GM12878 (cell line): ENCODE data around the gene EXD3. TPM values are rescaled to one million over a fixed set of nuclear protein-coding genes. Genes with fewer than 3 reads are reported as not detected.

Source experiments
- ATAC-seq: fragments of 200-7000 bp; cut with Tn5 transposase; 3 replicates; pipeline ENCODE4 v1.9.1; 2020; ENCODE audit warnings: mild to moderate bottlenecking, moderate library complexity
- BruUV-seq: library from RNA; stranded (reverse); fragments of 400-500 nt; replicated peaks from 2 replicates; lab custom pipeline; 2021; lab: Mats Ljungman, UMichigan
- CTCF ChIA-PET: fragments of 300-600 bp; sonication (Branson Sonifier 250); formaldehyde crosslinking; extraction: SDS; loops from one replicate; lab custom pipeline; 2021; ENCODE audit warnings: inconsistent platforms; lab: Yijun Ruan, JAX
- POLR2A ChIA-PET: fragments of 350-600 bp; formaldehyde crosslinking; extraction: SDS; loops from one replicate; lab custom pipeline; 2021; ENCODE audit warnings: inconsistent platforms; lab: Charles Lee
- RAD21 ChIA-PET: fragments of 300-600 bp; sonication (Branson Sonifier 250); formaldehyde crosslinking; loops from one replicate; lab custom pipeline; 2023; ENCODE audit warnings: antibody characterized with exemption; ENCODE audit not compliant: unreplicated experiment; lab: Charles Lee
- SMC1A ChIA-PET: fragments of 300-600 bp; sonication (Branson Sonifier 250); formaldehyde crosslinking; loops from one replicate; lab custom pipeline; 2023; ENCODE audit not compliant: unreplicated experiment, uncharacterized antibody; lab: Charles Lee
- DNase-seq: peaks from one replicate; pipeline ENCODE4 v3.0.0-alpha.2; 2011; ENCODE audit warnings: low read depth, low spot score
- FAIRE-seq: peaks from 3 replicates; lab custom pipeline; 2011; peaks lifted over from hg19 to GRCh38; lab: Jason Lieb, UNC
- H2AFZ ChIP-seq: 2 replicates; pipeline ENCODE4 v1.6.0; 2011; ENCODE audit warnings: low read depth, low read length, control low read depth; ENCODE audit not compliant: control insufficient read depth
- H3K27ac ChIP-seq: 2 replicates; pipeline ENCODE4 v1.5.1; 2011; ENCODE audit warnings: control low read depth; ENCODE audit not compliant: control insufficient read depth, insufficient read depth
- H3K27me3 ChIP-seq, 2 experiments: replicated peaks in 1 of 2; 2 replicates each; pipeline versions ENCODE4 v1.6.0 to v1.6.1; 2011; ENCODE audit warnings: low read length in 1 of 2; ENCODE audit not compliant: control insufficient read depth in 2 of 2, insufficient read depth in 2 of 2
- H3K36me3 ChIP-seq, 2 experiments: 2 replicates each; pipeline ENCODE4 v1.5.1; 2011; ENCODE audit warnings: low read length in 1 of 2; ENCODE audit not compliant: control insufficient read depth in 2 of 2, insufficient read depth in 2 of 2
- H3K4me1 ChIP-seq: 2 replicates; pipeline ENCODE4 v1.6.1; 2011; ENCODE audit warnings: mild to moderate bottlenecking, low read length, moderate library complexity, mixed read lengths; ENCODE audit not compliant: control insufficient read depth, insufficient read depth
- H3K4me2 ChIP-seq: 2 replicates; pipeline ENCODE4 v1.6.0; 2011; ENCODE audit warnings: control low read depth; ENCODE audit not compliant: control insufficient read depth, insufficient read depth
- H3K4me3 ChIP-seq: fragments of 200-600 bp; sonication (generic); 2 replicates; pipeline ENCODE4 v1.5.1; 2016
- H3K79me2 ChIP-seq: 2 replicates; pipeline ENCODE4 v1.6.0; 2011; ENCODE audit warnings: low read length; ENCODE audit not compliant: control insufficient read depth, insufficient read depth
- H3K9ac ChIP-seq: 2 replicates; pipeline ENCODE4 v1.8.0; 2011; ENCODE audit warnings: low read length, control low read depth, mixed read lengths; ENCODE audit not compliant: control insufficient read depth, insufficient read depth
- H3K9me3 ChIP-seq: replicated peaks from 3 replicates; pipeline ENCODE4 v1.5.1; 2011; ENCODE audit warnings: mild to moderate bottlenecking, low read length; ENCODE audit not compliant: control insufficient read depth, insufficient read depth
- H4K20me1 ChIP-seq: 2 replicates; pipeline ENCODE4 v1.6.0; 2011; ENCODE audit not compliant: control insufficient read depth, insufficient read depth
- ATF7 ChIP-seq: fragments of 450-650 bp; IDR thresholded peaks from 2 replicates; pipeline ENCODE4 v1.6.1; 2016; ENCODE audit warnings: low read depth, mild to moderate bottlenecking
- DPF2 ChIP-seq: fragments of 450-650 bp; IDR thresholded peaks from 2 replicates; pipeline ENCODE4 v1.6.1; 2017; ENCODE audit warnings: mild to moderate bottlenecking
- E4F1 ChIP-seq: fragments of 450-650 bp; IDR thresholded peaks from 2 replicates; pipeline ENCODE4 v1.6.1; 2018; ENCODE audit warnings: borderline replicate concordance, mild to moderate bottlenecking; ENCODE audit not compliant: partially characterized antibody
- ELK1 ChIP-seq: IDR thresholded peaks from 2 replicates; pipeline ENCODE4 v1.6.1; 2012; ENCODE audit warnings: low read depth, low read length, improper control_type of control experiment
- PBX3 ChIP-seq: IDR thresholded peaks from 2 replicates; pipeline ENCODE4 v1.6.1; 2011; ENCODE audit warnings: mild to moderate bottlenecking, low read depth, low read length, moderate library complexity; ENCODE audit not compliant: insufficient replicate concordance
- POU2F2 ChIP-seq: IDR thresholded peaks from 3 replicates; pipeline ENCODE4 v1.6.1; 2011; ENCODE audit warnings: low read depth, mild to moderate bottlenecking, low read length, borderline replicate concordance
- REST ChIP-seq: IDR thresholded peaks from 2 replicates; pipeline ENCODE4 v1.6.1; 2012; ENCODE audit warnings: mild to moderate bottlenecking, low read depth, low read length
- ZBTB11 ChIP-seq: fragments of 450-650 bp; formaldehyde crosslinking; IDR thresholded peaks from 2 replicates; pipeline ENCODE4 v1.5.0; 2022; ENCODE audit warnings: mild to moderate bottlenecking, missing genetic modification characterization
- ZZZ3 ChIP-seq: IDR thresholded peaks from 2 replicates; pipeline ENCODE4 v1.6.1; 2011; ENCODE audit warnings: low read depth; ENCODE audit not compliant: control insufficient read depth, insufficient read length
- WGBS: methylation state at CpG from one replicate; pipeline ENCODE4 v1.1.6; 2016; ENCODE audit warnings: low lambda C conversion rate; ENCODE audit not compliant: insufficient replicate concordance, insufficient coverage; ENCODE audit errors: missing lambda C conversion rate; 5-methylcytosine and 5-hydroxymethylcytosine counted together
- in situ Hi-C: fragments of 300-500 bp; cut with MboI; formaldehyde crosslinking; loops from 9 replicates; pipeline ENCODE4 v1.14.3; 2018; ENCODE audit warnings: mixed read lengths
- intact Hi-C: fragments of 100-400 bp; cut with micrococcal nuclease; formaldehyde crosslinking; loops from one replicate; pipeline ENCODE4 v1.14.2; 2022; ENCODE audit not compliant: unreplicated experiment
- polyA plus RNA-seq, 11 experiments: library from polyadenylated mRNA; depleted of rRNA in 4 of 11; unstranded in 6 of 11; stranded (reverse) in 5 of 11; fragments of >200 nt; fragmentation: Nextera tagmentation in 4 of 11; fragmentation: Illumina TruSeq in 1 of 11; extraction: Ambion mirVana in 4 of 11; extraction: Trizol in 1 of 11; gene quantifications; 1 replicate in 1 of 11; 2 replicates in 10 of 11; pipeline versions ENCODE4 v1.2.1 to v1.2.3, GENCODE V29; 2011 to 2016; ENCODE audit warnings: inconsistent platforms in 2 of 11, missing spikeins in 2 of 11, low read depth in 1 of 11
- total RNA-seq, 4 experiments: library from RNA; depleted of rRNA in 3 of 4; stranded (reverse); fragments of >200 nt in 3 of 4; fragmentation: Illumina TruSeq in 1 of 4; extraction: Trizol in 1 of 4; gene quantifications; 2 replicates each; pipeline versions ENCODE4 v1.2.1 to v1.2.3, GENCODE V29; 2013 to 2021

EXD3 gene
- total and polyA plus RNA-seq, 10 of the 15 experiments (the other 5 are each of a cell fraction or from before 2014, with no cell fraction given) = 0.21 to 7.1 (median 3.6) TPM

GRCh38 chr9:137317718-137318511 is 105.0 kb downstream of the EXD3 start:
- H3K79me2 ChIP-seq = no peaks in the 10 kb centered on the region
- no peak overlapping the region for H3K27ac ChIP-seq
- no peak overlapping the region for H3K4me3 ChIP-seq
- no peak for ATAC-seq
- FAIRE-seq = no peak
- 49% methylated on average over 21 of the region's 24 CpGs for WGBS
- ChIA-PET POLR2A (interaction anchor here (0.5 to 2.2 kb wide), 2 partner anchors 16 to 234 kb away, joined by 8 to 19 read pairs; partner anchors contain the start of genes MRPL41 and NRARP), RAD21 (interaction anchor here (3.5 kb wide), 1 partner anchor 16 kb away, joined by 20 read pairs; the partner anchor contains the start of gene NRARP), SMC1A (interaction anchor here (0.6 kb wide), 1 partner anchor 17 kb away, joined by 3 read pairs; no protein-coding TSS in a partner anchor), CTCF (interaction anchor here (1.3 kb wide), 1 partner anchor 16 kb away, joined by 3 read pairs; the partner anchor contains the start of gene NRARP)
- no peak for DNase-seq
- H2AFZ ChIP-seq = no peak overlapping the region
- no peak overlapping the region for H3K9ac ChIP-seq
- H3K27me3 ChIP-seq = no peaks in the 10 kb centered on the region
- no peaks in the 10 kb centered on the region; the same call in 2 of the 3 replicates for H3K9me3 ChIP-seq
- intact Hi-C loops = no loop called here
- H3K4me2 ChIP-seq = no peak overlapping the region
- in situ Hi-C loops = no loop called here
- H3K4me1 ChIP-seq = peaks cover 5% of the 10 kb centered on the region
- no TSS peak for BruUV-seq
- no peaks in the 10 kb centered on the region for H3K36me3 ChIP-seq
- no peaks in the 10 kb centered on the region for H4K20me1 ChIP-seq
- TF ChIP-seq POU2F2 = no peak
- TF ChIP-seq ELK1 = no peak
- no peak for TF ChIP-seq DPF2
- no peak for TF ChIP-seq PBX3
- no peak for TF ChIP-seq E4F1
- TF ChIP-seq REST = no peak
- TF ChIP-seq ZBTB11 = no peak
- no peak for TF ChIP-seq ZZZ3
- no peak for TF ChIP-seq ATF7
